HUES6 (cell line): ENCODE measurements around the gene SLC1A7.

Source experiments
- H3K27ac ChIP-seq: 2 replicates; pipeline ENCODE4 v1.7.0; 2013; ENCODE audit warnings: low read depth, mild to moderate bottlenecking, low read length, inconsistent platforms
- H3K27me3 ChIP-seq: 2 replicates; pipeline ENCODE4 v1.6.1; 2013; ENCODE audit warnings: low read length; ENCODE audit not compliant: control insufficient read depth, insufficient read depth
- H3K36me3 ChIP-seq: 2 replicates; pipeline ENCODE4 v1.6.1; 2013; ENCODE audit warnings: low read length; ENCODE audit not compliant: control insufficient read depth, insufficient read depth
- H3K4me1 ChIP-seq: 2 replicates; pipeline ENCODE4 v1.6.1; 2013; ENCODE audit warnings: low read length; ENCODE audit not compliant: control insufficient read depth, insufficient read depth
- H3K4me3 ChIP-seq: 2 replicates; pipeline ENCODE4 v1.5.1; 2013; ENCODE audit warnings: low read depth, low read length
- H3K9ac ChIP-seq: one replicate; pipeline ENCODE4 v1.6.1; 2013; ENCODE audit warnings: mild to moderate bottlenecking, low read length
- H3K9me3 ChIP-seq: 2 replicates; pipeline ENCODE4 v1.6.1; 2013; ENCODE audit warnings: low read depth, low read length; ENCODE audit not compliant: control insufficient read depth, insufficient read depth

SLC1A7 gene

GRCh38 chr1:53066488-53066887 is 76.0 kb downstream of the SLC1A7 start:
- H3K27ac ChIP-seq, result no peak overlapping the region
- no peak overlapping the region for H3K9ac ChIP-seq
- H3K9me3 ChIP-seq, result no peaks in the 10 kb centered on the region
- H3K36me3 ChIP-seq, result no peaks in the 10 kb centered on the region
- H3K4me1 ChIP-seq, result peaks cover 15% of the 10 kb centered on the region
- H3K27me3 ChIP-seq, result peaks cover 42% of the 10 kb centered on the region
- H3K4me3 ChIP-seq, result no peak overlapping the region

GRCh38 chr1:53065391-53065790 is 77.0 kb downstream of the SLC1A7 start:
- H3K27ac ChIP-seq, result no peak overlapping the region
- no peaks in the 10 kb centered on the region for H3K9me3 ChIP-seq
- H3K4me3 ChIP-seq, result no peak overlapping the region
- H3K4me1 ChIP-seq, result peaks cover 17% of the 10 kb centered on the region
- no peaks in the 10 kb centered on the region for H3K36me3 ChIP-seq
- no peak overlapping the region for H3K9ac ChIP-seq
- peaks cover 53% of the 10 kb centered on the region for H3K27me3 ChIP-seq

- Histone ChIP-seq H3K27ac (no peak overlapping the region), H3K4me3 (no peak overlapping the region), H3K9ac (no peak overlapping the region), H3K4me1 (peaks cover 17% of the 10 kb centered on the region), H3K9me3 (no peaks in the 10 kb centered on the region), H3K36me3 (no peaks in the 10 kb centered on the region), H3K27me3 (peaks cover 68% of the 10 kb centered on the region)
Measured at GRCh38 chr1:53063744-53064515, 78.5 kb downstream of the SLC1A7 start.

GRCh38 chr1:53062708-53063591 is 79.5 kb downstream of the SLC1A7 start:
- H3K9ac ChIP-seq, result no peak overlapping the region
- no peaks in the 10 kb centered on the region for H3K36me3 ChIP-seq
- H3K9me3 ChIP-seq, result no peaks in the 10 kb centered on the region
- peaks cover 78% of the 10 kb centered on the region for H3K27me3 ChIP-seq
- H3K4me1 ChIP-seq, result peaks cover 17% of the 10 kb centered on the region
- H3K27ac ChIP-seq, result no peak overlapping the region
- peak overlapping the region; percentile 62 for H3K4me3 ChIP-seq

GRCh38 chr1:53061859-53062707 is 80.4 kb downstream of the SLC1A7 start, which contains the start of gene PODN:
Gene PODN (plus strand): TSS chr1:53062213. CDS start chr1:53069856, 7,643 bp downstream.
- H3K27me3 ChIP-seq, result peaks cover 83% of the 10 kb centered on the region

GRCh38 chr1:53061123-53061858 is 81.1 kb downstream of the SLC1A7 start:
- no peaks in the 10 kb centered on the region for H3K9me3 ChIP-seq
- no peak overlapping the region for H3K9ac ChIP-seq
- peaks cover 85% of the 10 kb centered on the region for H3K27me3 ChIP-seq
- no peak overlapping the region for H3K27ac ChIP-seq
- H3K4me3 ChIP-seq, result peak overlapping the region; percentile 62
- H3K4me1 ChIP-seq, result peaks cover 17% of the 10 kb centered on the region
- no peaks in the 10 kb centered on the region for H3K36me3 ChIP-seq

More at GRCh38 chr1:53061859-53062707, 80.4 kb downstream of the SLC1A7 start, which contains the start of gene PODN:
- Histone ChIP-seq H3K9ac (no peak within 1 kb of the TSS), H3K36me3 (no peaks in the 10 kb centered on the region), H3K9me3 (no peaks in the 10 kb centered on the region), H3K4me1 (peaks cover 17% of the 10 kb centered on the region), H3K4me3 (peak within 1 kb of the TSS; percentile 62), H3K27ac (no peak within 1 kb of the TSS)

GRCh38 chr1:53060579-53060978 is 81.9 kb downstream of the SLC1A7 start:
- Histone ChIP-seq H3K36me3 (no peaks in the 10 kb centered on the region), H3K27ac (no peak overlapping the region), H3K9me3 (no peaks in the 10 kb centered on the region)

GRCh38 chr1:53057127-53057526 is 85.3 kb downstream of the SLC1A7 start:
- Histone ChIP-seq H3K4me1 (0 out of 2 replicates have a peak, but pooled peaks cover 4% of the 10 kb centered on the region), H3K27ac (no peak overlapping the region), H3K27me3 (peaks cover 49% of the 10 kb centered on the region), H3K9ac (no peak overlapping the region), H3K4me3 (no peak overlapping the region), H3K36me3 (0 out of 2 replicates have a peak, but pooled peaks cover 2% of the 10 kb centered on the region), H3K9me3 (no peaks in the 10 kb centered on the region)

More at GRCh38 chr1:53060579-53060978, 81.9 kb downstream of the SLC1A7 start:
- Histone ChIP-seq H3K27me3 (peaks cover 83% of the 10 kb centered on the region), H3K4me3 (no peak overlapping the region), H3K4me1 (peaks cover 17% of the 10 kb centered on the region), H3K9ac (no peak overlapping the region)

- no peak overlapping the region for H3K4me3 ChIP-seq
- no peak overlapping the region for H3K27ac ChIP-seq
- no peaks in the 10 kb centered on the region for H3K27me3 ChIP-seq
- H3K9ac ChIP-seq, result no peak overlapping the region
- H3K4me1 ChIP-seq, result peaks cover 17% of the 10 kb centered on the region
- H3K9me3 ChIP-seq, result no peaks in the 10 kb centered on the region
- 0 out of 2 replicates have a peak, but pooled peaks cover 2% of the 10 kb centered on the region for H3K36me3 ChIP-seq
Measured at GRCh38 chr1:53051676-53052075, 90.8 kb downstream of the SLC1A7 start.

- no peak overlapping the region for H3K27ac ChIP-seq
- H3K9me3 ChIP-seq, result no peaks in the 10 kb centered on the region
- H3K36me3 ChIP-seq, result 0 out of 2 replicates have a peak, but pooled peaks cover 2% of the 10 kb centered on the region
Measured at GRCh38 chr1:53050310-53050709, 92.1 kb downstream of the SLC1A7 start.

More at GRCh38 chr1:53050310-53050709, 92.1 kb downstream of the SLC1A7 start:
- H3K4me1 ChIP-seq, result peaks cover 17% of the 10 kb centered on the region
- H3K4me3 ChIP-seq, result no peak overlapping the region
- no peaks in the 10 kb centered on the region for H3K27me3 ChIP-seq
- no peak overlapping the region for H3K9ac ChIP-seq
